HG03159 (cell line): ENCODE results near the gene ENTPD5.
"Not testable (repeated sequence)": the region's sequence is repeated elsewhere in the genome, so short reads cannot be mapped to it uniquely, and the experiment has no call there.

ENCODE experiments used
- ATAC-seq: cut with Tn5 transposase; IDR thresholded peaks from one replicate; pipeline ENCODE4 v1.9.1; 2021; ENCODE audit warnings: mild to moderate bottlenecking, moderate library complexity; ENCODE audit not compliant: unreplicated experiment

ENTPD5 gene

DNA sequence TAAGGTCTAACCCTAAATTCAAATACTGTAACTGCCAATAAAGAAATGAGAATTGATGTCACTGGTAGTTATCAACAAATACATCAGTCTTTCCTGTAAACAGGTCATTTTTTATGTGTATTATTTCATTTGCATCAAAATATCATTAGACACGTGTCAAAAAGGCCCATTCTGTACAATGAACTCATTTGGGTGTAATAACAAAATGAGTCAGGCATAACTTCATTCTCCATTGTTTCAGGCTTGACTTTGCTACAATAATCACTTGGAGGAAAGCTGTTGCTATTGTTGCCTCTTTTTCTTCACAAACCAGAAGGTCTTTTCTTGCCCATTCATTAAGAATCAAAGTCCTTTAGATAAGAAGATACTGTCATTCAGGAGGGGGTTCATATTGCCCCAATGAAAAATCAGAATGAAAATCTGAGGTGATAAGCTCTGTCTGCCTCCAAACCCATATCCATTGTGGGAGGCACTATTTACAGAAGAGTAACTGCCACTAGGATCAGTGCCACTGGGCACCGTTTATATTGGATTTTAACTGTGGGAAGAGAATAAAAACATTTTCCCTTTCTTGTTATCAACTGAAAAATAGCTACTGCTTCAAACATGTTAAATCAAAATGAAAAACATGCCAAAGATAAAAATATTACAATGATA lies 10.1 kb downstream of the ENTPD5 start:
- ATAC-seq = no peak

DNA sequence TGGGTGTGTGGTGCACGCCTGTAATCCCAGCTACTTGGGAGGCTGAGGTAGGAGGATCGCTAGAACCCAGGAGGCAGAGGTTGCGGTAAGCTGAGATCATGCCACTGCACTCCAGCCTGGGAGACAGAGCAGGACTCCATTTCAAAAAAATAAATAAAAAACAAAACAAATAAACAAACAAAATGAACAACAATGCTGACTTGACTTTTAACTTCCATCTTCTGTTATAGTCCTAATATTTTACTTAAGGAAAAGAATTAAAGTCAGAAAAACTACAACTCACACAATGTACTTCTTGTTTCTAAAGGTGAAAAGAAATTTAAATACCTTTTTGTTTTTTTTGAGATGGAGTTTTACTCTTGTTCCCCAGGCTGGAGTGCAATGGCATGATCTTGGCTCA lies 13.4 kb downstream of the ENTPD5 start:
- ATAC-seq = not testable (repeated sequence)

DNA sequence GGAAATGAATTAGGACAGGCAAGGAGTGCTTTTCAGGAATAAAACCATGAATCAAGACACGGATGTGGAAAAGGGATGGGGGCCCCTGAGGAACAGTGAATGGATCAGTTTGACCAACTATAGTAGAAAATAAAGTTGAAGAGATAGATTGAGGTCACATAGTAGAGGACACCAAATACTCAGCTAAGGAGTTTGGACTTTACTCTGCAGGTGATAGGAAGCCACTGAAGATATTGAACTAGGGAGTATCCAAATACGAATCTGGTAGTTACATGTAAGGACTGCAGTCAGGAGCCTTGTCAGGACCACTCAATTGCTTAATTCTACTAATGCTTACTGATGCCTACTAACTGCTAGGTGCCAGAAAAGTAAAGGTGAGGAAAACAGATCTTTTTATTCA lies 20.4 kb downstream of the ENTPD5 start:
- ATAC-seq = no peak

DNA sequence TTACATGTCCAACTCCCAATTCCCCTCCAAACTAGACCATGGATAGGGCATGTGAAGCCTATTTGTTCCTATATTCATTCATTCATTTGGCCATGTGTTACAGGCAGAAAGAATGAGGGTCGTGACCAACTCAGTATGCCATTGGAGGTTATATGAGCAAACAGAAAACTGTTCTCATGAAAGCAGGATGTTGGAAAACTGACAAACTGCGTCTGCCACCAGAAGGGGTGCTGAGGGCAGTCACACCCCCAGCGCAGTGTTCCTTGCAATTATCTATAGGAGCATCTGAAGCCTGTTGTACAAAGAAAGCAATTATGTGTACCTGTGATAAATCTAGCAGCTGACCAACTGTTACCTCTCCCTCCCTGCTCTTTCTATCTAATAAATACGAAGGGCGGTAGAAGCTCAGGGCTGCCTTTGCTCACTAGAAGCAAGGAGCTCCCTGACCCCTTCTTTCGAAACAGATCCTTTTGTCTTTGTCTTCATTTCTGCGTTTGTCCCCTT lies 21.1 kb downstream of the ENTPD5 start:
- no peak for ATAC-seq

DNA sequence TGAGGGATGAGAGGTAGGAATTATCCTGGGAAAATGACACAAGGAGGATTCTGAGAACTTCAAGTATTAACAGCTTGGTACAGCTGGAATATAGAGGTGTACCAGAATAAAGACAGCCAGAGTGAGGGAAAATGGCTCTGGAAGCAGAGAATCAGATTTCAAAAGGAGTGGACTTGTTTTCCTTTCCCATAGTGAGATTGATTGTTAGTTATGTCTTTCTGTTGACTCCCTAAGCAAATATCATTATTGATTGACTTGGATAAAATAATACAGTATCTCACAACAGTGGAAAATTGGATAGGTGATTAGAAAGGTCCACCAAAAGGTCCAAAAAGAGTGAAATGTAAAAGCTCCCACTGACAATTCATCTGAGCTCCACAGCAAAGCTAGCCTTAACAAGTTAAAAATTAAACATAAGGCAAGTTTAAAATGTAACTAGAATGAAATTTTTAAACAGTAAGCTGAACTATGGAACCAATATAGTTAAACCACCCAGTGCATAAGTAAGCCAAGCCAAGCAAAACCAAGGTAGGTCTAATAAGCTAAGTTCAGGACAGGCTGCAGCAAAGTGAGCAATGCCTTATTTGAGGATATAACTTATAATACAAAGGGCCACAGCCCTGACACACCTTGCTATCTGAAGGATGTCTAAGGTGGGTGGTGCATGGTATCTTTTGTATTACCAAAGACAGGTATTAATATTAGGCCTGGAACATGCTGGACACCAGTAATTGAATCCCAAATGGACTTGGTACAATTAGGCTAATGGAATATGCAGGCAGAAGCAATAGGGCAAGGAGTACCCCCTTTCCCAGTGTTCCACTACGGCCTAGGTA lies 21.8 kb downstream of the ENTPD5 start:
- ATAC-seq = no peak

DNA sequence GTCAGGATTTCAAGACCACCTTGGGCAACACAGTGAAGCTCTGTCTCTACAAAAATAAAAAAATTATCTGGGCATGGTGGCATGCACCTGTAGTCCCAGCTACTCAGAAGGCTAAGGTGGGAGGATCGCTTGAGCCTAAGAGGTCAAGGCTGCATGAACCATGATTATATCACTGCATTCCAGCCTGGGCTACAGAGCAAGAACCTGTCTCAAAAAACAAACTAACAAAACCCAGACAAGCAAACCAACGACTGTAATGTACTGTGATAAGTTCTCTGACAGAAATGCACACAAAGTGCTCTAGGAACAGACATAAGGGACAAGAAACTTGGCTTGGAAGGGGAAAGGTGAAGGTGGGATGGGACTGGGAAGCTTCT lies 22.4 kb downstream of the ENTPD5 start:
- no peak for ATAC-seq

DNA sequence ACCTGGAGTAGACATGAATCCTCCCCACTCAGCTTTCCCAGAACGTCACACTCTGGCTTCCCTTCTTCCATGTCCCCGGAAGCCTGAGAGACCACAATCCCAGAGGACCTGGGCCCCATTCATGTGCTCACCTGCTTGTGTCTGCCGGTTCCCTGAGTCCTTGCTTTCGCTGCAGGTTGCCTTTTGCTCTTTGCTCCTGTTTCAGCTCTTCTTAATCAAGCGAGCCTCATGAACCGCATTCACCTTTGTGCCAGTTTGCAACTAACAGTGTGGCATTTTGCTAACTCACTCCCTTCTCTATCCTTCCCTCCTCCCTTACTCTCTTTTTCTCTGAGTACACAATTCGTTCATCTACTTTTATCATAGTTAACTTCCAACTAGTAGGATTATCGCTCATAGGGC lies 23.1 kb downstream of the ENTPD5 start:
- no peak for ATAC-seq

DNA sequence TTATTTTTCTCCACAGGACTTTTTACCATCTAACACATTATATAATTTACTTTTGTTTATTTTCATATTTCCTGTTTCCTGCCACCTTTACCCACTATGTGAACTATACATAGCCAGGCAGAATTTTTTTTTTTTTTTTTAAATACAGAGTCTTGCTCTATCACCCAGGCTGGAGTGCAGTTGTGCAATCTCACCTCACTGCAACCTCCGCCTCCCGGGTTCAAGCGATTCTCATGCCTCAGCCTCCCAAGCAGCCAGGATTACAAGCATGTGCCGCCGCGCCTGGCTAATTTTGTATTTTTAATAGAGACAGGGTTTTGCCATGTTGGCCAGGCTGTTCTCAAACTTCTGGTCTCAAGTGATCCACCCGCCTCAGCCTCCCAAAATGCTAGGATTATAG lies 24.2 kb downstream of the ENTPD5 start:
- not testable (repeated sequence) for ATAC-seq

DNA sequence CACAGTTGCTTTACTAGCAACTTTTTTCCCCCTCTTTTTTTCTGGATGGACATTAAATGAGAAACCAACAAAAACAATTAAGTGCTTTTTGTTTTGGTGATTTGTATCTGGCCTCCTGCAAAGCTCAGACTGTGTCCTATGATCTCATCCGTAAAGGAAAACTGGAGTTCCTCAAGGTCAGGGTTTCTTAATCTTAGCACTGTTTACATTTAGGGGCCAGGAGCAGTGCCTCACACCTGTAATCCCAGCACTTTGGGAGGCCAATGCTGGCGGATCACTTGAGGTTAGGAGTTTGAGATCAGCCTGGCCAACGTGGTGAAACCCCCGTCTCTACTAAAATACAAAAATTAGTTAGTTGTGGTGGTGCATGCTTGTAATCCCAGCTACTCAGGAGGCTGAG lies 28.0 kb downstream of the ENTPD5 start:
- ATAC-seq = no peak

DNA sequence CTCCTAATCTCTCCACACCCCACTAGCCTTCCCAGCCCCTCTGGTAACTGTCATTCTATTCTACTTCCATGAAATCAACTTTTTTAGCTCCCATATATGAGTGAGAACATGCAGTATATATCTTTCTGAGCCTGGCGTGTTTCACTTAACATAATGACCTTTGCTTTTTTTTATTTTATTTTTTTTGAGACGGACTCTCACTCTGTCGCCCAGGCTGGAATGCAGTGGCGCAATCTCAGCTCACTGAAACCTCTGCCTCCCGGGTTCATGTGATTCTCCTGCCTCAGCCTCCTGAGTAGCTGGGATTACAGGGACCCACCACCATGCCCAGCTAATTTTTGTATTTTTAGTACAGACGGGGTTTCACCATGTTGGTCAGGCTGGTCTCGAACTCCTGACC lies 30.4 kb downstream of the ENTPD5 start:
- ATAC-seq = not testable (repeated sequence)

DNA sequence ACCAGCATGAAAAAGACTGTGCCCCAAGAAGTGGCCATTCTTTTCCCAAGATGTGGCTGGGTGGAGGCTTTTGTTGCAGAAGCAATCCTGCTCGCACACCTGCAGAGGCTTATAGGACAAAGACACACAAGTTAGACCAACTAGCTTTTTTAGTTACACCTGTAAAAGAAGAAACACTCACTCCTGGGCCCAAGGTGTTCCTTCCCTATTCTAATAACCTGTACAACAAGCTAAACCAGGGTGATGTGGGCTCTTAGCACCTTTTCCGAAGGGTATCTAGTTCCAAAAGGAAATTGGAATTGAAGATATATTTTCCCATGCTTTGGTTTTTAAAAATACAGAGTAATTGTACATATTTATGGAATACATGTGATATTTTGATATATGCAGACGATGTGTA lies 31.0 kb downstream of the ENTPD5 start:
- no peak for ATAC-seq

DNA sequence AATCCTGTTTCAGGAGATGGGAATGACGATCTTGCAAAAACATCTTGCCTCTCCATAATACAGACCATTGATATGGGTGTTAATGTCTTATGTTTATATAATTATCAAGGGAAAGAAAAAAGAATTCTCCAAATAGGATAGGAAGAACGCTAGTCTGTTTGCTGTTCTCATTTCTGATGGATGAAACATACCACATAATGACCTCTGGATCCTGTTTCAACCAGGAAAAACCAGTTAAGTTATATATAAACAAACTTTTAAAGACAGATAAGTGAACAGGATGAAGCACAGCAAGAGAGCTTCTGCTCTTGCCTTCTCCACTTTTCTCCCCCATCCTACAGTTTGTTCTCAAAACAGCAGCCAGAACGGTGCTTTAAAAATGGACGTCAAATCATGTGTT lies 41.2 kb downstream of the ENTPD5 start:
- ATAC-seq = no peak

DNA sequence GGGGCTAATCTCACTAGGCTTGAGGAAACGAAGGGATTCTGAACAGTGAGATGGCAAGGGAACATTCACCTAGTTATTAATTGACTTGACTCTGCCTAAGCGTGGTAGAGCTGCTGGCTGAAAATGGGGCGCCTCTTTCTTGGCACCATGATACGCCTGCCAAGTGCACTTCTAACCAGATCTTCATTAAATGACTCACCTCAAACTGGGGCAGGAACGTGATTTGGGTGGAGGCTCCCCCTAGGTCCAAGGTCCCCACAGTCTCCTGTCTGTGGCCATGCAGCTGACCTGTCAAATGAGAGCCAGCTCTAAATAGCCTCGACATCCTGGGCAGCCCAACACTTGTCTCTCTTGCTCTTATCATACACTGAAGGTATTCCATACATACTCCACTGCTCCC lies 43.0 kb downstream of the ENTPD5 start:
- no peak for ATAC-seq

DNA sequence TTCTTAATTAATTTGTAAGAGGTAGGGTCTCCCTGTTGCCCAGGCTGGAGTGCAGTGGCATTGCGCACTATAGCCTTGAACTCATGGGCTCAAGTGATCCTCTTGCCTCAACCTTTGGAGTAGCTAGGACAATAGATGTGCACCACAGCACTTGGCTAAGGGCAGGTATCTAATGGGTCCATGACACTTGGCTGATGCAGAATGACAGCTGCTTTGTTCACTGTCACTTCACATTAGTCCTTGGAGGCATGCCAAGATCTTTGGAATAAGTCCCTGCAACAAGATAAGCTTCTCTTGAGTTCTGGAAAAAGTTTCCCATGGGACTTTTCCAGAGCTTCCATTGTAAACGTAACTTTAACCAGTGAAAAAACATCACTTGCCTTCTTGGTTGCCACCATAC lies 45.6 kb downstream of the ENTPD5 start:
- no peak for ATAC-seq

DNA sequence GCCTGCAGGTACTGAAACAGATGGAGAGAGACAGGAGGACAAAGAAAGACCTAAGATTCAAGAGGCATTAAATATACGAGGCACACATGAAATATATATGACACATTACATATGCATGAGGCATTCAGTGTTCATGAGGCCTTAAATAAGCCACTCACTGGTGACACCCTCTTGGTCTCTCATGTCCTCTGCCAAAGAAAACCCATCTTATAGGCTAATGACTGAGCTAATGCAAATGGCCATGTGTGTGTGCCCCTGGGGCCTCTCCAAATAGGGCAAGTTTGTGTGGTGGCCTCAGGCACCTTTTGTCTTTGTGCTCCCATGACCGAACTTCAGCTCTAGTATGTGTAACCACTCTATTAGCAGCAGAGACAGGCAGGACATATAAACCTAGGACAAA lies 50.2 kb downstream of the ENTPD5 start:
- ATAC-seq = no peak

DNA sequence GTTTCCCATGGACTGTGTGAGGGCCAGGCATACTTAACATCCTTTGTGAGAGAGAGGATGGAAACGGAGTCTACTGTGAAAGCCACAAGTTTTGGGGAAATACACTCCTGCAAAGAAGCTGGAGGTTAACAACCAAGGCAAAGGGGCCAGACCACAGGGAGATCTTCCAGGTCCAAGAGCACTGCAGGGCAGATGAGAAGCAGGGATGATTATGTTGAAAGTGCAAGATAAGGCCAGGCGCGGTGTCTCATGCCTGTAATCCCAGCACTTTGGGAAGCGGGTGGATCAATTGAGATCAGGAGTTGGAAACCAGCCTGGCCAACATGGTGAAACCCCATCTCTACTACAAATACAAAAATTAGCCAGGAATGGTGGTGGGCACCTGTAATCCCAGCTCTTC lies 53.9 kb downstream of the ENTPD5 start:
- no peak for ATAC-seq

DNA sequence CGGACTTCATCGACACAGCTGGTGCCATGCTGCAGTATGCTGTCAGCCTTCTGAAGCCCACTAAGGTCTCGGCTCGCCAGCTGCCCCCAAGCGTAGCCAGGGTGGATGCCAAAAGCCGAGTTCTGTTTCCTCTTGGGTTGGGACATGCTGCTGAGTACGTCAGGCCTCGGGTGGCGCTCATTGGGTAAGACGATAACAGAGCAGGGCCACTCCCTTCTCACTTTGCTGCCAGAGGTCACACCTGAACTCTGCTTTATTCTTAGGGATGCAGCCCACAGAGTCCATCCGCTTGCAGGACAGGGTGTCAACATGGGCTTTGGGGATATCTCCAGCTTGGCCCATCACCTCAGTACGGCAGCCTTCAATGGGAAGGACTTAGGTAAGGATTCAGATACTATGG lies 57.9 kb downstream of the ENTPD5 start:
- no peak for ATAC-seq

DNA sequence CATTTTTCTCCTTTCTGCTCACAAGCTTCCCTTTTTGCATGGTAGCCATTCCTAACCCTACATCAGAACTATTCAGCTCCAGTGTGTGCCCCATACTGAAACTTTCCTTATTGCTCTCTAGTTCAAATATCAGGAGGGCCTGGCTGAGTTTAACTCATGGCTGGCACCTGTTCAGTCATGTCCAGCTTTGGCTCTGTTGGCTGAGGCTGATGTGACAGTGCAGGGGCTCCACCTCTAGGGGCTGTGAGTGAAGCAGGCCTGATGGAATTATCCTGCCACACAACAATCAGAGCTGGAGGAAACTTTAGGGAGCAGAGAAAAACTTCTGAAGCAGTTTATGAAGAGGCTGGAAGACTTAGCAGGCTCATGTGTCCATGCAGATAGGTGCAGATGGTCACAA lies 60.5 kb downstream of the ENTPD5 start:
- ATAC-seq = no peak

DNA sequence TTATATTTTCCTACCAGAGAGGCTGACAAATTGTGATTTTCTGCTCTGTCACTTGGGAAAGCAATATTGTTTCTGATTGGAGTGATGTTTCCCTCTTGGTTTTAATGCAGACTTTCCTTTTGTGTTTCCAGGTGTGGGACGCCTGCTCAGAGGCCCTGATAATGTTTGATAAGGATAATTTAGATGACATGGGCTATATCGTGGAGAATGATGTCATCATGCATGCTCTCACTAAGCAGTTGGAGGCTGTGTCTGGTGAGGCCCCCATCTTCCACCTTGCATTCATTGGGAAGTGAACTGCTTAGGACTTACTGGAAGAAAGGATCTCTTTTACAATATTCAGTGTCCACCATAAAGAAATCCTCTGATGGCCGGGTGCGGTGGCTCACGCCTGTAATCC lies 63.4 kb downstream of the ENTPD5 start:
- ATAC-seq = no peak

DNA sequence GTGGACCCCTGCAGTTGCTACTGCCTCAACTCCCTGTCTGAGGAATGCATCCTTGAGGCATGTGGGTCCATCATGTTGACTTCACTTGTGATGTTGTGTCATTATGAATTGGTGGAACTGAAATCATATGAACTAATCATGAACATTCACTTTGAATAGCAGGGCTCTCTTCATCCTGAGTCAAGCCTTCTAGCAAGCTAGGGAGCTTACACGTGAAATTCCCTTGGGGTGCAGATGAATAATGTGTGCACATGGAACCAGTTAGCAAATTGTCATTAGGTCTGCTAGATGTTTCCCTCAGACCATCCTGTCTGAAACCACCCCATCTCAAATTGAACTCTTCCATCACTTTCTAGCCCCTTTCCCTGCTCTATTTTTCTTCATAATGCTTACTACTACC lies 65.4 kb downstream of the ENTPD5 start:
- no peak for ATAC-seq

DNA sequence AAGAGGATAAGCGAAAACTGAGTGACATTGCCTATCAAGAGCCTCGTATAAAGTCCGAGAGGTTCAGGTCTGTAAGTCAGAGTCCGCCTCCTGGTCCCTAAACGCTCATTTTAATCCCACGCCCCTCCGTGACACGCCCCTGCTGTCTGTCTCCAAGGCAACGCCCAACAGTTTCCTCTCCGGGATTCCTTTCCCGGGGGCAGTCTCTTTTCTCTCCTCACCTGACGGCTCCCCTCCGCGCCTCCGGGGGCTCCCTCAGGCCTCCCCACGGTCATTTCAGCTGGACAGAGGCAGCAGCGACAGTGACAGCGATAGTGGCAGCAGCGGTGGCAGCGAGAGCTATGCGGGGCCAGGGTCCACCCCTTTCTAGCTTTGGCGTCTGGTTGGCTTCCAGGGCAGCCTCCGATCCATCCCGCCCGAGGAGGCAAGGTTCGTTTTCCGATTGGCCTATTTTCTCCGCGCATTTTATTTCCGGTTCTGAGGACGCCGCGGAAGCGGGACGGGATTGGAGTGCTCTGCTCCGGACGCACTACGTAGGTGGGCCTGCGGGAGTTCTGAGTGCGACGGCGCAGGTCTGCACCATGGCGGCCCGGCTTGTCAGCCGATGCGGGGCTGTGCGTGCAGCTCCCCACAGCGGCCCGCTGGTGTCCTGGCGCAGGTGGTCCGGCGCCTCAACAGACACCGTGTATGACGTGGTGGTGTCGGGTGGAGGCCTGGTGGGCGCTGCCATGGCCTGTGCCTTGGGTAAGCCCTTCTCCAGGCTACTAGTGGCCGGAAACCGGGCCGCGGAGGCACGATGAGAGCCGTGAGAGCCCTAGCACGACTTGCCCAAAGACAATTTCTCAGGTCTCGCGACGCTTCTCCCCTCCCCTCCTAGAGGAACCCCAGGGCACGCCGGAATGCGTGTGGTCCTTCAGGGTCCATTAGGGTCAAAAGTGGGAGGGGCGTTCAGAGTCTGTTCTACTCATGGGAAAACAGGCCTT lies 69.0 kb downstream of the ENTPD5 start, which contains the start of the genes COQ6 and FAM161B:
COQ6 (plus strand) TSS at position 551 of the 983 bp plus-strand sequence; CDS start at position 582, 31 bp downstream.
FAM161B (minus strand) TSS at position 343 of the 983 bp plus-strand sequence; CDS start at position 275, 68 bp downstream.
- ATAC-seq = peak; percentile 89
